H7 (cell line): ENCODE data around the gene PTPA. TPM values are rescaled to one million over a fixed set of nuclear protein-coding genes. Genes with fewer than 3 reads are reported as not detected.

Experiments
- DNase-seq: peaks from one replicate; pipeline ENCODE4 v3.0.0; 2012
- H3K27me3 ChIP-seq: 2 replicates; pipeline ENCODE4 v1.6.0; 2011; ENCODE audit warnings: mild to moderate bottlenecking, low read length; ENCODE audit not compliant: control insufficient read depth, insufficient read depth
- H3K36me3 ChIP-seq: replicated peaks from 2 replicates; pipeline ENCODE4 v1.5.1; 2011; ENCODE audit warnings: low read length; ENCODE audit not compliant: control insufficient read depth, insufficient read depth
- H3K4me3 ChIP-seq: 2 replicates; pipeline ENCODE4 v1.5.1; 2011; ENCODE audit warnings: low read depth, mild to moderate bottlenecking, control low read depth, low read length, moderate library complexity; ENCODE audit not compliant: insufficient read depth
- total RNA-seq: library from RNA; depleted of rRNA; stranded (reverse); fragments of >200 nt; shearing (Covaris generic); gene quantifications from 2 replicates; pipeline ENCODE4 v1.2.3, GENCODE V29; 2014

PTPA gene
- total RNA-seq, 1 experiment from 2014 or later: 166 TPM

- peaks cover 23% of the 10 kb centered on the region for H3K36me3 ChIP-seq
- H3K4me3 ChIP-seq: no peak overlapping the region
Measured at GRCh38 chr9:129133082-129133481, 21.9 kb downstream of the PTPA start.

GRCh38 chr9:129135476-129135875, 24.3 kb downstream of the PTPA start:
- no peaks in the 10 kb centered on the region for H3K27me3 ChIP-seq
- no peak for DNase-seq
- H3K36me3 ChIP-seq: peaks cover 20% of the 10 kb centered on the region
- H3K4me3 ChIP-seq: no peak overlapping the region

More at GRCh38 chr9:129133082-129133481, 21.9 kb downstream of the PTPA start:
- DNase-seq: peak; percentile 45
- no peaks in the 10 kb centered on the region for H3K27me3 ChIP-seq

GRCh38 chr9:129136446-129137035, 25.3 kb downstream of the PTPA start:
- DNase-seq: no peak
- H3K27me3 ChIP-seq: no peaks in the 10 kb centered on the region
- H3K36me3 ChIP-seq: peaks cover 21% of the 10 kb centered on the region
- H3K4me3 ChIP-seq: no peak overlapping the region

- Histone ChIP-seq H3K4me3 (no peak overlapping the region), H3K27me3 (no peaks in the 10 kb centered on the region), H3K36me3 (peaks cover 21% of the 10 kb centered on the region)
- no peak for DNase-seq
Measured at GRCh38 chr9:129137292-129138143, 26.3 kb downstream of the PTPA start.

- peaks cover 19% of the 10 kb centered on the region for H3K36me3 ChIP-seq
- H3K27me3 ChIP-seq: no peaks in the 10 kb centered on the region
- no peak for DNase-seq
- H3K4me3 ChIP-seq: no peak overlapping the region
Measured at GRCh38 chr9:129138144-129138462, 26.9 kb downstream of the PTPA start.

GRCh38 chr9:129138476-129139232, 27.4 kb downstream of the PTPA start:
- DNase-seq: no peak
- Histone ChIP-seq H3K36me3 (peaks cover 14% of the 10 kb centered on the region), H3K27me3 (no peaks in the 10 kb centered on the region), H3K4me3 (no peak overlapping the region)

- peak; percentile 93 for DNase-seq
- H3K36me3 ChIP-seq: peaks cover 17% of the 10 kb centered on the region
- H3K27me3 ChIP-seq: no peaks in the 10 kb centered on the region
- H3K4me3 ChIP-seq: peak overlapping the region; percentile 10
Measured at GRCh38 chr9:129139233-129139992, 28.2 kb downstream of the PTPA start.

- peak overlapping the region; percentile 33 for H3K4me3 ChIP-seq
- peak; percentile 94 for DNase-seq
- no peaks in the 10 kb centered on the region for H3K27me3 ChIP-seq
- peaks cover 15% of the 10 kb centered on the region for H3K36me3 ChIP-seq
Measured at GRCh38 chr9:129139993-129140396, 28.8 kb downstream of the PTPA start.

- H3K4me3 ChIP-seq: peak overlapping the region; percentile 33
- peaks cover 13% of the 10 kb centered on the region for H3K36me3 ChIP-seq
- no peaks in the 10 kb centered on the region for H3K27me3 ChIP-seq
- peak; percentile 80 for DNase-seq
Measured at GRCh38 chr9:129140397-129141065, 29.3 kb downstream of the PTPA start.

GRCh38 chr9:129141066-129142041, 30.1 kb downstream of the PTPA start:
- peak; percentile 75 for DNase-seq
- peaks cover 13% of the 10 kb centered on the region for H3K36me3 ChIP-seq
- H3K4me3 ChIP-seq: no peak overlapping the region
- no peaks in the 10 kb centered on the region for H3K27me3 ChIP-seq

GRCh38 chr9:129142138-129142935, 31.1 kb downstream of the PTPA start:
- H3K4me3 ChIP-seq: no peak overlapping the region
- DNase-seq: no peak
- peaks cover 9% of the 10 kb centered on the region for H3K36me3 ChIP-seq
- H3K27me3 ChIP-seq: no peaks in the 10 kb centered on the region

GRCh38 chr9:129143031-129143927, 32.1 kb downstream of the PTPA start:
- peak; percentile 94 for DNase-seq
- Histone ChIP-seq H3K4me3 (no peak overlapping the region), H3K36me3 (peaks cover 8% of the 10 kb centered on the region), H3K27me3 (no peaks in the 10 kb centered on the region)
